PFSK-1 (cell line): ENCODE measurements around the gene ECE1.

Experiments
- FOXP2 ChIP-seq: optimal IDR thresholded peaks from 2 replicates; pipeline ENCODE3; 2011; ENCODE audit warnings: borderline replicate concordance, control low read depth, inconsistent platforms; ENCODE audit not compliant: insufficient read depth; ENCODE audit errors: extremely low read length, extremely low read depth
- POLR2AphosphoS5 ChIP-seq: IDR thresholded peaks from 2 replicates; pipeline ENCODE4 v1.6.1; 2012; ENCODE audit warnings: low read depth, mild to moderate bottlenecking, control low read depth, low read length, moderate library complexity
- SIN3A ChIP-seq: IDR thresholded peaks from 2 replicates; pipeline ENCODE4 v1.6.1; 2012; ENCODE audit warnings: mild to moderate bottlenecking, low read length, moderate library complexity, borderline replicate concordance; ENCODE audit not compliant: insufficient read depth
- TAF1 ChIP-seq: IDR thresholded peaks from 2 replicates; pipeline ENCODE4 v1.6.1; 2012; ENCODE audit warnings: low read length, control low read depth, borderline replicate concordance; ENCODE audit not compliant: insufficient read depth
- TF ChIP-seq, protein P1 (sequence below), 2 experiments: IDR thresholded peaks; 2 replicates each; pipeline versions ENCODE4 v1.6.1 to v1.8.0; 2011 to 2012; ENCODE audit warnings: low read depth in 2 of 2, low read length in 2 of 2, control low read depth in 1 of 2, inconsistent platforms in 1 of 2, mild to moderate bottlenecking in 1 of 2, moderate library complexity in 1 of 2; ENCODE audit not compliant: insufficient read depth in 1 of 2

Gene ECE1

DNA sequence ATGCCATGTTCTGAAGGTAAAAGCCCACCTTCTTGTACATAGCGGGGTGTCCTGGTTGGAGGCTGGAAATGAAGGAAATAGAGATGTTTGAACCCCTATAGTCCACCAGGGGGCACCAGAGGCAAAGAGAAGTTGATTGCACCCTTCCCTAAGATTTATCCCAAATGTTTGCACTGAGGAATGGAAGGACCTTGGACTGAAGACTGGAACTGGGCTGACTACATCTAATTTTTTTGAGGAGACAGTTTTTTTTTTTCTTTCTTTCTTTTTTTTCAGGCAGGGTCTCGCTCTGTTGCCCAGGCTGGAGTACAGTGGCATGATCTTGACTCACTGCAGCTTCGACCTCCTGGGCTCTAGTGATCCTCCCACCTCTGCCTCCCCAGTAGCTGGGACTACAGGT is 58.2 kb downstream of the ECE1 start:
- TF ChIP-seq TAF1 = no peak
- TF ChIP-seq, protein P1, sequence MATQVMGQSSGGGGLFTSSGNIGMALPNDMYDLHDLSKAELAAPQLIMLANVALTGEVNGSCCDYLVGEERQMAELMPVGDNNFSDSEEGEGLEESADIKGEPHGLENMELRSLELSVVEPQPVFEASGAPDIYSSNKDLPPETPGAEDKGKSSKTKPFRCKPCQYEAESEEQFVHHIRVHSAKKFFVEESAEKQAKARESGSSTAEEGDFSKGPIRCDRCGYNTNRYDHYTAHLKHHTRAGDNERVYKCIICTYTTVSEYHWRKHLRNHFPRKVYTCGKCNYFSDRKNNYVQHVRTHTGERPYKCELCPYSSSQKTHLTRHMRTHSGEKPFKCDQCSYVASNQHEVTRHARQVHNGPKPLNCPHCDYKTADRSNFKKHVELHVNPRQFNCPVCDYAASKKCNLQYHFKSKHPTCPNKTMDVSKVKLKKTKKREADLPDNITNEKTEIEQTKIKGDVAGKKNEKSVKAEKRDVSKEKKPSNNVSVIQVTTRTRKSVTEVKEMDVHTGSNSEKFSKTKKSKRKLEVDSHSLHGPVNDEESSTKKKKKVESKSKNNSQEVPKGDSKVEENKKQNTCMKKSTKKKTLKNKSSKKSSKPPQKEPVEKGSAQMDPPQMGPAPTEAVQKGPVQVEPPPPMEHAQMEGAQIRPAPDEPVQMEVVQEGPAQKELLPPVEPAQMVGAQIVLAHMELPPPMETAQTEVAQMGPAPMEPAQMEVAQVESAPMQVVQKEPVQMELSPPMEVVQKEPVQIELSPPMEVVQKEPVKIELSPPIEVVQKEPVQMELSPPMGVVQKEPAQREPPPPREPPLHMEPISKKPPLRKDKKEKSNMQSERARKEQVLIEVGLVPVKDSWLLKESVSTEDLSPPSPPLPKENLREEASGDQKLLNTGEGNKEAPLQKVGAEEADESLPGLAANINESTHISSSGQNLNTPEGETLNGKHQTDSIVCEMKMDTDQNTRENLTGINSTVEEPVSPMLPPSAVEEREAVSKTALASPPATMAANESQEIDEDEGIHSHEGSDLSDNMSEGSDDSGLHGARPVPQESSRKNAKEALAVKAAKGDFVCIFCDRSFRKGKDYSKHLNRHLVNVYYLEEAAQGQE (IDR thresholded peaks at IDR 0.05; ENCODE audit: insufficient read depth in 1 of 2, low read depth in 2 of 2, low read length in 2 of 2) = no peak
- no peak for TF ChIP-seq FOXP2
- TF ChIP-seq POLR2AphosphoS5 = no peak
- no peak for TF ChIP-seq SIN3A

DNA sequence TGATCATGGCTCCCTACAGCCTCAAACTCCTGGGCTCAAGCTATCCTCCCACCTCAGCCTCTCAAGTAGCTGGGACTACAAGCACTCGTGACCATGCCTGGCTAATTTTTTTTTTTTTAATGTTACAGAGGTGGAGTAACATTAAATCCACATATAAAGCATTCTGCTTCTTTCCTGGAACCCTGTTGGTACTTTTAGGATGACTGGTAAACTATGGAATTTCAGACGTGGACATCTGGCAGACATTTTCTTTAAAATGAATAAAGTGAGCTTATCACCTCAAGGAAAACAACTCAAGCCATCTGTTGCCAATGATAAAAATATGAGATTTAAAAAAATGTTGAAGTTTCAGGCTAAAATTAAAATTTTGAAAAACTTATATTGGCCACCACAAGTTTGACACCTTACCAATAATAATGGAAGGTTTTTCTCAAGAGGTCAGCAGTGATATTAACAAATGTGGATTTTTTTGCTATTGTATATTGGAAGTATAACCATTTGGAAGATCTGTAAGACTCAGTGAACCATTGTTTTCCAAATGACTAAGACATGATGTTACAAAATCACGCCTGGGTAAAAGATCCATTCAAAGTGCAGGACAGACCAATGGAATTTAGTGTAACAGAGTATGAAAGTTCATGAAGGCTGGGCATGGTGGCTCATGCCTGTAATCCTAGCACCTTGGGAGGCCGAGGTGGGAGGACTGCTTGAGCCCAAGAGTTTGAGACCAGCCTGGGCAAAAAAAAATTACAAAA is 60.8 kb downstream of the ECE1 start:
- no peak for TF ChIP-seq SIN3A
- TF ChIP-seq FOXP2 = no peak
- no peak for TF ChIP-seq TAF1

DNA sequence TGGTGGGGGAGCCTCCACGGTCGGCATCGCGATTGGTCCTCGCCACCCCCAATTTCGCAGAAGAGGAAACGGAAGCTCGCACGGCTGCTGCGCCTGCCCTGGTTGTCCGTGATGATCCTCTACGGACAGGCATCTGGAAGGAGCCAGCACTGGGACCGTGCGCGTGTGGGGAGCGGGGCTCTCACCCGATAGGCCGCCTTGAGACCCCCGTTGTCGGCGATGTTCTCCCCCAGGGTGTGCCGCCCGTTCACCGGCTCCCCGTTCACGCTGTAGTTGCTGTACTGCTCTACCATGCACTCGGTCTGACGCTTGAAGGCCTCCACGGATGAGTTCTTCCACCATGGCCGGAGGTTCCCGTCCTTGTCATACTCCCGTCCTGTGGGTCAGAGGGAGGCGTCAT is 65.2 kb downstream of the ECE1 start:
- TF ChIP-seq SIN3A (no peak), FOXP2 (no peak), TAF1 (no peak), POLR2AphosphoS5 (no peak)
- TF ChIP-seq, protein P1 (IDR thresholded peaks at IDR 0.05; ENCODE audit: insufficient read depth in 1 of 2, low read depth in 2 of 2, low read length in 2 of 2) = no peak

GRCh38 chr1:21220815-21221214 is 69.4 kb downstream of the ECE1 start:
- TF ChIP-seq SIN3A (no peak), FOXP2 (no peak), TAF1 (no peak), POLR2AphosphoS5 (no peak)
- TF ChIP-seq, protein P1 (IDR thresholded peaks at IDR 0.05; ENCODE audit: insufficient read depth in 1 of 2, low read depth in 2 of 2, low read length in 2 of 2) = no peak

- TF ChIP-seq POLR2AphosphoS5 = no peak
- no peak for TF ChIP-seq SIN3A
- TF ChIP-seq FOXP2 = no peak
- TF ChIP-seq, protein P1 (IDR thresholded peaks at IDR 0.05; ENCODE audit: insufficient read depth in 1 of 2, low read depth in 2 of 2, low read length in 2 of 2) = no peak
- TF ChIP-seq TAF1 = no peak
Observed at GRCh38 chr1:21219674-21220073, 70.6 kb downstream of the ECE1 start.
